PFSK-1 (cell line): ENCODE measurements around the gene KLHDC3.
A peak's percentile ranks its signal among the peaks of the same experiment; 100 is the strongest.

Experiments used
- FOXP2 ChIP-seq: optimal IDR thresholded peaks from 2 replicates; pipeline ENCODE3; 2011; ENCODE audit warnings: borderline replicate concordance, control low read depth, inconsistent platforms; ENCODE audit not compliant: insufficient read depth; ENCODE audit errors: extremely low read length, extremely low read depth
- POLR2AphosphoS5 ChIP-seq: IDR thresholded peaks from 2 replicates; pipeline ENCODE4 v1.6.1; 2012; ENCODE audit warnings: low read depth, mild to moderate bottlenecking, control low read depth, low read length, moderate library complexity
- REST ChIP-seq, 2 experiments: IDR thresholded peaks; 2 replicates each; pipeline versions ENCODE4 v1.6.1 to v1.8.0; 2011 to 2012; ENCODE audit warnings: low read depth in 2 of 2, low read length in 2 of 2, control low read depth in 1 of 2, inconsistent platforms in 1 of 2, mild to moderate bottlenecking in 1 of 2, moderate library complexity in 1 of 2; ENCODE audit not compliant: insufficient read depth in 1 of 2
- SIN3A ChIP-seq: IDR thresholded peaks from 2 replicates; pipeline ENCODE4 v1.6.1; 2012; ENCODE audit warnings: mild to moderate bottlenecking, low read length, moderate library complexity, borderline replicate concordance; ENCODE audit not compliant: insufficient read depth
- TAF1 ChIP-seq: IDR thresholded peaks from 2 replicates; pipeline ENCODE4 v1.6.1; 2012; ENCODE audit warnings: low read length, control low read depth, borderline replicate concordance; ENCODE audit not compliant: insufficient read depth

The KLHDC3 gene

GRCh38 chr6:43013097-43013842 is 779 bp upstream of the KLHDC3 start:
- no peak; the same call in 1 of the 2 replicates for TF ChIP-seq SIN3A
- peak; percentile 38; the same call in 1 of the 2 replicates for TF ChIP-seq POLR2AphosphoS5

DNA sequence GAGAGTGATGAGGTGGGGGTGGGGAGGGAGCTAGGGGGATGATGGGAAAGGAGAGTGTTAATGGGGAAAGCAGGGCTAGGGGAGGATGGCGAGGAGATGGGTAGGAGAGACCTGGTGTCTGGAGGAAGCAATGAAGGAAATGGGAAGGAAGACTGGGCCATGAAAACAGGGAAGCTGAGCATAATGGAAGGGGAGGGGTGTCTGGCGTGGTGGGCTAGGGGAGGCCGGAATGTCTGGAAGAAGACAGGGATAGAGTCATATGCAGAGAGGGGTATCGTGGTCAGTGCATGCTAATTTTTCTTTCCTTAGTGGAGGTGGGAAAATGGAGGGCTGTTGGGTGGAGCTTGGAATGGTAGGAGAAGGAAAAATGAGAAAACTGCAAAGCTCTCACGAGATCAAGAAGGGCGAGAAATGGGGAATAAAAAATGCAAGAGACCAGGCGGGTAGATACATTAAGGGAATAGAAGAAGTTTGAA is 423 bp downstream of the KLHDC3 start:
- TF ChIP-seq TAF1, result no peak; the same call in 1 of the 2 replicates
- no peak for TF ChIP-seq POLR2AphosphoS5
- TF ChIP-seq FOXP2, result no peak
- no peak for TF ChIP-seq SIN3A
- no peak for TF ChIP-seq REST (IDR thresholded peaks at IDR 0.05; ENCODE audit: insufficient read depth in 1 of 2, low read depth in 2 of 2, low read length in 2 of 2)

DNA sequence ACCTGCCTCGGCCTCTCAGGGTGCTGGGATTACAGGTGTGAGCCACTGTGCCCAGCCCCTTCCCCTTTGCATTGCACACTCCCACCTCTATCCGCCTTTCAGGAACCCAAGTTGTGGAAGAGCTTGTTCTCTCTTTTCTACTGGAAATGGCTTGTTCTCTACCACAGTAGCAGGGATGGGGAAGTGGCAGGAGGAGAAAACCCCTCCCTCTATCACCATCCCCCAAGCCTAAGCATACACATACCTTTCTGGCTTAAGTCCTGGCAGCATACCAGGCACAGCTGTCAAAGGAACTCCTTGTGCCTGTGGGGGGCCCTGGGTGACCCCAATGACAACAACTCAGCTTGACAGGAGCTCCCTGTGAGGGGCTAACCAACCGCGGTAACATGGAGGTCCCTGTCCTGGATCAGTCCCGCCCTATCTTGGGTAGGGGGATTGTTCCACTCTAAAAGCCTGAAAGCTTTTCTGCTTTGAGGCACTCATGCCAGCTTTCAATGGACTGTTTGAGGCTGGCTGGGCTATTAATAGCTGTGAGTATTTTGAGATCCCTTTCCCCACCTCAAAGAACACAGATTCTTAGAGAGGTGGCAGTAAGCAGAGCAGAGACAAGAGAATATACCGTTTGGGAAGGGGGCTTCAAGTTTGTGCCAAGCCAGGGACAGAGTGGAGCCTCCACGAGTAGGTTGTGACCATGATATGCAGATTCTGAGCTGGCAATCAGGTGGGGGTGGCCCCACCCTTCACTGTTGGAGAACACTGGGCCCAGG is 2.3 kb downstream of the KLHDC3 start:
- no peak for TF ChIP-seq SIN3A
- TF ChIP-seq TAF1, result no peak
- no peak for TF ChIP-seq FOXP2
- no peak for TF ChIP-seq REST (IDR thresholded peaks at IDR 0.05; ENCODE audit: insufficient read depth in 1 of 2, low read depth in 2 of 2, low read length in 2 of 2)
- TF ChIP-seq POLR2AphosphoS5, result no peak

- TF ChIP-seq FOXP2 (no peak), SIN3A (no peak), POLR2AphosphoS5 (0 out of 2 replicates have a peak, but pooled peaks have one; percentile 4), TAF1 (no peak)
Observed at GRCh38 chr6:43016943-43017334, 2.9 kb downstream of the KLHDC3 start.

DNA sequence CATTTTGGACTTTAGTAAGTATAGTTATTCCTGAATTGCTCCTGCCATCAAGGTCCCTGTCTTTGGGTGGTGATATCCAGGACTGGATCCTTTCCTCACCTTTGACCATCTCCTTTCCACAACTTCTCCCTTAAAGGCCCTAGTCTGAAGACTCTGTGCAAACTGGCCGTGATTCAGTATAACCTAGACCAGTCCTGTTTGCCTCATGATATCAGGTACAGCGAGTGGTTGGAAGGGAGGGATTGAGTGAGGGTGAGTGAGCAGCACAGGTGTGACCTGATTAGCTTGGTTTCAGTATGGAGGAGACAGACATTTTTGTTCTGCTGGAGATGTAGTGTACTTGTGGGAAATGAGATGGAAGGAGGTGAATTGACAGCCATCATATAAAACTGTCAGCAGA is 5.1 kb downstream of the KLHDC3 start:
- TF ChIP-seq FOXP2 (no peak), TAF1 (no peak), REST (IDR thresholded peaks at IDR 0.05; ENCODE audit: insufficient read depth in 1 of 2, low read depth in 2 of 2, low read length in 2 of 2) (no peak), POLR2AphosphoS5 (no peak), SIN3A (no peak)

DNA sequence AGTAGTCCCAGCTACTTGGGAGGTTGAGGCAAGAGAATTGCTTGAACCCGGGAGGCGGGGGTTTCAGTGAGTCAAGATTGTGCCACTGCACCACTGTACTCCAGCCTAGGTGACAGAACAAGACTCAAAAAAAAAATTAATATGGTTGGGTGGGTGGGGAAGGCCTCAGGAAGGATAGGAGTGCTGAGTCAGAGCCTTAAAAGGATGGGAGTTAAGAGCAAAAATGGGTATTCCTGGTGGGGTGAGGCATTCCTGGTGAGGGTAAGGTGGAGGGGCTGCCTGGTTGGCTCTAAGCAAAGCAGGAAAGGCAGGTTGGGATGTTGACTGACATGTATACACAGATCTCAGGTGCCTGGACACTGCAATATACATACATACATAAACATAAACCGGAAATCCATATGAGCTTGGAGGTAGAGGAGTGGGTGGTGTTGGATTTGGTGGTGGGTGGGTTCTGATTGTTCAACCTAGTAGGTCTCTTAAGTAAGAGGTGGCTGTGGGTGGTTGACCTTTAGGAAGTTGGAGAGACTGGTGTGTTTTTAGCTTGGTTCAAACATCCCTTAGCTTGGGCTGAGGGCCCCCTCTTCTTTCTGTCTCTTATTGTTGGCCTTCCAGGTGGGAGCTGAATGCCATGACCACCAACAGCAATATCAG is 6.1 kb downstream of the KLHDC3 start:
- no peak for TF ChIP-seq FOXP2
- no peak for TF ChIP-seq TAF1
- no peak for TF ChIP-seq POLR2AphosphoS5
- no peak for TF ChIP-seq REST (IDR thresholded peaks at IDR 0.05; ENCODE audit: insufficient read depth in 1 of 2, low read depth in 2 of 2, low read length in 2 of 2)
- TF ChIP-seq SIN3A, result no peak
